ENCODE measurements around the gene AP3S2. TPM values are rescaled to one million over a fixed set of nuclear protein-coding genes. Genes with fewer than 3 reads are reported as not detected.
"Not testable (repeated sequence)": the region's sequence is repeated elsewhere in the genome, so short reads cannot be mapped to it uniquely, and the experiment has no call there.

Gene AP3S2
- total and polyA plus RNA-seq, 7 donors, result 24.1 to 88.5 (median 33.5) TPM

DNA sequence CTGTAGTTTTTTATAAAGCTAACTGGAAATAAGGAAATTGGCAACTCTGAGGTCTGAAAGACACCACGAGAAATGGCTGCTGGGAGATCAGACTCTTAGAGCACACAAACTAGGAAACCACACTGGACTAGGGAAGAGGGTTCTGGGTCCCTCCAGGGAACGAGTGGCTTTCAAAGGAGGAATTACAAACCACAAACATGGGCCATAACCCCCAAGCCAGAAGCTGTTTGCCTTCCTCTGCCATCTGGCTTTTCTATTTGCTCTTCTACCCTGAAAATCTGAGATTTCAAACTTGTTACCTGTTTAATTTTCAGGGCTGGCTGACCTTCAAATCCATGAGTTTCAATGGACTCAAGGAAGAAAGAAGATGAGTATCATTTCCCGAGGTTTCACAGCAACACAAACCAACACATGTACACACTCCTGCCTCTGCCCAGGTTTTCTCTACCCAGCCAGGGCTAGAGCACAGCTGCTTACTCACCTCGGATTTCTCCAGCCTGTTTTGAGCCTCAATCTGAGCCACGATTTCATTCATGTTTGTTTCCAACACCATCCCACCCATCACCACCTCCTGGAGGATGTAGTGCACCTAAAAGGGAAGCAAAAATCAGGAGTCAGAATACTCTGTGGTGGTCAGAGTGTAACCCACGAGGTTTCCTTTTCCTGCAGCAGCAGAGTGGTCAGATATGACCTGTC, 56.5 kb downstream of the AP3S2 start:
- Histone ChIP-seq H3K27me3 (no peaks in the 10 kb centered on the region), H3K36me3 (peaks cover 17 to 43% (median 28%) of the 10 kb centered on the region in 4 donors), H3K4me1 (peaks cover 0 to 32% (median 16%) of the 10 kb centered on the region in 4 donors), H3K4me3 (no peak overlapping the region), H3K27ac (peak overlapping the region; percentile 39 to 75 (median 59)), H3K9me3 (no peaks in the 10 kb centered on the region)
- intact Hi-C loops (cut with DNase I), result loop anchor here (10.0 kb wide), 1 partner anchor 72 kb away; no protein-coding TSS in a partner anchor
- TF ChIP-seq POLR2A (IDR thresholded peaks at IDR 0.05), result no peak
- no peak for TF ChIP-seq CTCF (IDR thresholded peaks at IDR 0.05)
- no peak for TF ChIP-seq EP300 (IDR thresholded peaks at IDR 0.05)
- no peak for TF ChIP-seq POLR2AphosphoS5 (IDR thresholded peaks at IDR 0.05)
- DNase-seq, result no peak
- 57 to 62% methylated on average over 6 of the region's 6 CpGs for WGBS, 2 donors

- H3K4me1 ChIP-seq, result peaks cover 0 to 32% (median 16%) of the 10 kb centered on the region in 4 donors
- H3K4me3 ChIP-seq, result no peak overlapping the region
- H3K36me3 ChIP-seq, result peaks cover 17 to 48% (median 28%) of the 10 kb centered on the region in 4 donors
- TF ChIP-seq CTCF (IDR thresholded peaks at IDR 0.05), result no peak
- peak in 2 of 4 donors; percentile 10 to 24 for TF ChIP-seq POLR2AphosphoS5 (IDR thresholded peaks at IDR 0.05)
- intact Hi-C loops (cut with DNase I), result loop anchor here (10.0 kb wide), 1 partner anchor 72 kb away; no protein-coding TSS in a partner anchor
- no peaks in the 10 kb centered on the region for H3K27me3 ChIP-seq
- DNase-seq, result no peak
- H3K27ac ChIP-seq, result peak overlapping the region; percentile 39 to 75 (median 59)
- WGBS, 2 donors, result 63 to 81% methylated on average over 11 of the region's 11 CpGs
- H3K9me3 ChIP-seq, result no peaks in the 10 kb centered on the region
These were observed 57.3 kb downstream of the AP3S2 start for GRCh38 chr15:89836267-89837133.

DNA sequence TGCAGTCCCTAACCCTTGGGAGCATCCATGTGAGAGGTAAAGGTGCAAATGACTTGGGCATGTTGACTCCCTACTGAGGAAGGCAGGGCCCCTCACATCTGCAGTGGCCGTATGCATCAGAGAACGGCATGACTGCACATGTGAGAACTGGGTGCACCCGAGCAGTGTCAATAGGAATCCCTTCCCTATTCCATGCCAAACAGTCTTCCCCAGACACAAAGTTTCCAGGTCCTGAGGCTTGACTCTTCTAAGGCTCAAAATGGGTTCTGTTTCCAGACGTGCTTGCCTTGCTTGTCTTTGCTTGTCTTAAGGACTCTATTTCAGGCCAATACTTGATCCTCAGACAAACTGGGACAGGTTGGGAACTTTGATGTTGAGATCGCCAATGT, 58.6 kb downstream of the AP3S2 start:
- Histone ChIP-seq H3K36me3 (peaks cover 17 to 48% (median 28%) of the 10 kb centered on the region in 4 donors), H3K4me1 (peaks cover 0 to 32% (median 16%) of the 10 kb centered on the region in 4 donors), H3K27ac (no peak overlapping the region), H3K9me3 (no peaks in the 10 kb centered on the region), H3K27me3 (no peaks in the 10 kb centered on the region), H3K4me3 (no peak overlapping the region)
- 93 to 94% methylated on average over 5 of the region's 5 CpGs for WGBS, 2 donors
- intact Hi-C loops (cut with DNase I), result loop anchor here (10.0 kb wide), 1 partner anchor 70 kb away; no protein-coding TSS in a partner anchor
- no peak for DNase-seq
- TF ChIP-seq POLR2AphosphoS5 (IDR thresholded peaks at IDR 0.05) (no peak), POLR2A (IDR thresholded peaks at IDR 0.05) (no peak), EP300 (IDR thresholded peaks at IDR 0.05) (no peak)

DNA sequence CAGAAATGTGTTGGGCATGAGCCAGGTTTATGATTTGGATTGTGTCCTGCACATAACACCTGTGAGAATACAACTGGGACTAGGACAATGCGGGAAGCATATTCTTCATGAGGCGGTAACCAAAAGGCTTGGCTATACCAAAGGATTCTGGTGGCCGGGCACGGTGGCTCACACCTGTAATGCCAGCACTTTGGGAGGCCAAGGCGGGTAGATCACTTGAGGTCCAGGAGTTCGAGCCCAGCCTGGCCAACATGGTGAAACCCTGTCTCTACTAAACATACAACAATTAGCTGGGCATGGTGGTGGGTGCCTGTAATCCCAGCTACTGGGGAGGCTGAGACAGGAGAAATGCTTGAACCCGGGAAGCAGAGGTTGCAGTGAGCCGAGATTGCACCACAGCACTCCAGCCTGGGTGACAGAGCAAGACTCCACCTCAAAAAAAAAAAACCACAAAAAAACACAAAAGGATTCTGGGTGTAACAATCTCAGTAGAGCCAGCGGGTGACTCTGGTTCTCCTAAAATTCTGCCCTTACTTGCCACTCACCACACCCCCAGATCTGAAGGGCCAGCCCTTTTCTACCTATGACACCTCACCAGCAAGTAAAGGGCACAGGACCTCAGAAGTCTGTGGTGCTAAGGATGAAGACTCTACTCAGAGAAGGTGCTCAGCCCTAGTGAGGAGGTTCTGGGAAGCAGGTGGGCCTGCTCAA, 59.2 kb downstream of the AP3S2 start:
- not testable (repeated sequence) for H3K9me3 ChIP-seq, H3K4me3 ChIP-seq, DNase-seq, H3K27ac ChIP-seq, H3K27me3 ChIP-seq
- WGBS, 2 donors, result 92 to 95% methylated on average over 9 of the region's 9 CpGs
- H3K4me1 ChIP-seq, result peaks cover 0 to 32% (median 16%) of the 10 kb centered on the region in 4 donors
- H3K36me3 ChIP-seq, result peaks cover 17 to 48% (median 28%) of the 10 kb centered on the region in 4 donors
- intact Hi-C loops (cut with DNase I), result loop anchor here (10.0 kb wide), 1 partner anchor 70 kb away; no protein-coding TSS in a partner anchor

DNA sequence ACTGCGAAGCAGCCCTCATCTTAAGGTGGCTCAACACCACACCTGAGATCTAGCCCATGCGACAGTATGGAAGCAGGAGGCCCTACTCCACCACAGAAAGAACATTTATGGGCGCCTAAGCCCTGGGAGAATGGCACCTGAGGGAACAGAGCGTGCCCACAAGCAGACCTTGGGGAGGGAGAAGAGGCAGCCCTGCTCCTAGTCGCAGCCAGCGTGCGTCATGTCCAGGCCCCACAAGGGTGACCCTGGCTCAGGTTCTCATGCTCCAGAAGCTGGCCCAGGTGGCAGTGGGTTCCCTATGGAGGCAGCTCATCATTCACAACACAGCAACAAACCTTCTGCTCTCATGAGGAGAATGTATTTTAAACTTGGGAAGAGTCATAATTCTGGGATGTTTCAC, 59.8 kb downstream of the AP3S2 start:
- Histone ChIP-seq H3K27me3 (no peaks in the 10 kb centered on the region), H3K36me3 (peaks cover 17 to 48% (median 28%) of the 10 kb centered on the region in 4 donors)
- 97 to 99% methylated on average over 7 of the region's 7 CpGs for WGBS, 2 donors

More for the DNA sequence above, 59.8 kb downstream of the AP3S2 start:
- no peak for DNase-seq
- no peak for TF ChIP-seq POLR2A (IDR thresholded peaks at IDR 0.05)
- no peak for TF ChIP-seq EP300 (IDR thresholded peaks at IDR 0.05)
- no peak for TF ChIP-seq CTCF (IDR thresholded peaks at IDR 0.05)
- no peak for TF ChIP-seq POLR2AphosphoS5 (IDR thresholded peaks at IDR 0.05)
- Histone ChIP-seq H3K9me3 (no peaks in the 10 kb centered on the region), H3K4me3 (no peak overlapping the region), H3K4me1 (peaks cover 0 to 34% (median 17%) of the 10 kb centered on the region in 4 donors), H3K27ac (no peak overlapping the region)
- intact Hi-C loops (cut with DNase I), result loop anchor here (10.0 kb wide), 1 partner anchor 69 kb away; no protein-coding TSS in a partner anchor
